K562 (cell line): Measurements from ENCODE around the gene KLHL18. TPM values are rescaled to one million over a fixed set of nuclear protein-coding genes. Genes with fewer than 3 reads are reported as not detected.
A peak's percentile ranks its signal among the peaks of the same experiment; 100 is the strongest.

ENCODE experiments used
- CC2D1A ChIP-seq: fragments of 450-650 bp; IDR thresholded peaks from 2 replicates; pipeline ENCODE4 v1.6.1; 2017; ENCODE audit warnings: mild to moderate bottlenecking
- COPS2 ChIP-seq: fragments of 450-650 bp; conservative IDR thresholded peaks from 2 replicates; pipeline ENCODE4 v1.6.1; 2016; ENCODE audit warnings: mild to moderate bottlenecking, moderate library complexity
- ETS2 ChIP-seq: IDR thresholded peaks from 2 replicates; pipeline ENCODE4 v1.6.1; 2016; ENCODE audit warnings: borderline replicate concordance, missing genetic modification characterization, mild to moderate bottlenecking, moderate library complexity, missing compliant biosample characterization; ENCODE audit not compliant: poor library complexity, severe bottlenecking
- GATAD2A ChIP-seq: fragments of 450-650 bp; IDR thresholded peaks from 2 replicates; pipeline ENCODE4 v1.6.1; 2017
- HNRNPLL ChIP-seq: fragments of 200-400 bp; formaldehyde crosslinking; IDR thresholded peaks from 2 replicates; pipeline ENCODE4 v1.6.1; 2017; ENCODE audit warnings: low read length, low read depth, mild to moderate bottlenecking; ENCODE audit not compliant: poor library complexity, severe bottlenecking
- ILF3 ChIP-seq: fragments of 450-650 bp; IDR thresholded peaks from 2 replicates; pipeline ENCODE4 v1.6.1; 2018; ENCODE audit warnings: antibody characterized with exemption, mild to moderate bottlenecking, moderate library complexity, borderline replicate concordance
- JUN ChIP-seq, 2 experiments: sonication (generic) in 1 of 2; formaldehyde crosslinking in 1 of 2; IDR thresholded peaks; 2 replicates each; pipeline versions ENCODE4 v1.6.1 to v1.8.0; 2012 to 2022; ENCODE audit warnings: borderline replicate concordance in 2 of 2, mild to moderate bottlenecking in 2 of 2, improper control_type of control experiment in 1 of 2, low read depth in 1 of 2, low read length in 1 of 2, missing genetic modification reagents in 1 of 2
- JUNB ChIP-seq: fragments of 450-650 bp; formaldehyde crosslinking; conservative IDR thresholded peaks from 2 replicates; pipeline ENCODE4 v1.4.0; 2020; ENCODE audit warnings: mild to moderate bottlenecking
- NFATC3 ChIP-seq: fragments of 450-650 bp; IDR thresholded peaks from 2 replicates; pipeline ENCODE4 v1.6.1; 2017; ENCODE audit warnings: mild to moderate bottlenecking
- RHOXF2B ChIP-seq: fragments of 250-450 bp; sonication (Bioruptor Pico); conservative IDR thresholded peaks from 2 replicates; pipeline ENCODE4 v1.5.1; 2021
- SP2 ChIP-seq: IDR thresholded peaks from 2 replicates; pipeline ENCODE4 v1.6.1; 2011; ENCODE audit warnings: mild to moderate bottlenecking, low read depth, low read length, moderate library complexity; ENCODE audit not compliant: poor library complexity, severe bottlenecking; ENCODE audit errors: extremely low read depth
- SRSF9 ChIP-seq: fragments of 200-400 bp; formaldehyde crosslinking; IDR thresholded peaks from 2 replicates; pipeline ENCODE4 v1.6.1; 2017; ENCODE audit warnings: low read depth, low read length, borderline replicate concordance
- YY1 ChIP-seq, 3 experiments: IDR thresholded peaks; 2 replicates each; pipeline ENCODE4 v1.6.1; 2011; ENCODE audit warnings: low read length in 2 of 3, mild to moderate bottlenecking in 2 of 3, moderate library complexity in 2 of 3, borderline replicate concordance in 1 of 3, control low read depth in 1 of 3, low read depth in 1 of 3; ENCODE audit not compliant: insufficient read depth in 3 of 3, insufficient replicate concordance in 2 of 3, control insufficient read depth in 1 of 3, insufficient read length in 1 of 3; ENCODE audit errors: extremely low read depth in 1 of 3
- ZNF253 ChIP-seq: fragments of 250-450 bp; sonication (Bioruptor Pico); conservative IDR thresholded peaks from 2 replicates; pipeline ENCODE4 v1.6.1; 2021; ENCODE audit warnings: mild to moderate bottlenecking
- ZNF644 ChIP-seq: fragments of 200-800 bp; sonication (Bioruptor generic); IDR thresholded peaks from 2 replicates; pipeline ENCODE4 v1.6.1; 2016; ENCODE audit warnings: low read depth, missing genetic modification characterization, missing compliant biosample characterization
- ZNF75A ChIP-seq: fragments of 450-650 bp; formaldehyde crosslinking; IDR thresholded peaks from 2 replicates; pipeline ENCODE4 v1.4.0; 2020; ENCODE audit warnings: mild to moderate bottlenecking
- polyA plus RNA-seq, 8 experiments: library from polyadenylated mRNA; depleted of rRNA in 4 of 8; stranded (reverse) in 5 of 8; unstranded in 3 of 8; fragments of >200 nt; fragmentation: Nextera tagmentation in 2 of 8; fragmentation: Illumina TruSeq in 1 of 8; extraction: Ambion mirVana in 2 of 8; extraction: Trizol in 1 of 8; gene quantifications; 2 replicates each; pipeline versions ENCODE4 v1.2.1 to v1.2.3, GENCODE V29; 2011 to 2014; ENCODE audit warnings: inconsistent platforms in 1 of 8, missing spikeins in 1 of 8
- total RNA-seq, 7 experiments: library from RNA; depleted of rRNA in 6 of 7; stranded (reverse); fragments of >200 nt in 6 of 7; fragmentation: Illumina TruSeq in 2 of 7; extraction: Trizol in 2 of 7; gene quantifications; 2 replicates each; pipeline versions ENCODE4 v1.2.1 to v1.2.3, GENCODE V29; 2011 to 2021; ENCODE audit warnings: low replicate concordance in 1 of 7
- TF ChIP-seq, protein P1 (sequence below), 2 experiments: fragments of 450-650 bp in 1 of 2; IDR thresholded peaks; 2 replicates each; pipeline ENCODE4 v1.6.1; 2011 to 2017; ENCODE audit warnings: low read depth in 2 of 2, antibody characterized with exemption in 1 of 2, borderline replicate concordance in 1 of 2, low read length in 1 of 2, mild to moderate bottlenecking in 1 of 2, mixed read lengths in 1 of 2; ENCODE audit not compliant: control insufficient read depth in 1 of 2
- TF ChIP-seq, protein P2 (sequence below): sonication (generic); IDR thresholded peaks from 2 replicates; pipeline ENCODE4 v1.6.1; 2016
- TF ChIP-seq, protein P3 (sequence below): fragments of 200-800 bp; sonication (Bioruptor generic); IDR thresholded peaks from 2 replicates; pipeline ENCODE4 v1.6.1; 2017; ENCODE audit warnings: missing genetic modification characterization, missing compliant biosample characterization

KLHL18 gene
- total and polyA plus RNA-seq, 9 of the 15 experiments (the other 6 are each of a cell fraction or from before 2014, with no cell fraction given), result 26.7 to 97.5 (median 48.7) TPM

DNA sequence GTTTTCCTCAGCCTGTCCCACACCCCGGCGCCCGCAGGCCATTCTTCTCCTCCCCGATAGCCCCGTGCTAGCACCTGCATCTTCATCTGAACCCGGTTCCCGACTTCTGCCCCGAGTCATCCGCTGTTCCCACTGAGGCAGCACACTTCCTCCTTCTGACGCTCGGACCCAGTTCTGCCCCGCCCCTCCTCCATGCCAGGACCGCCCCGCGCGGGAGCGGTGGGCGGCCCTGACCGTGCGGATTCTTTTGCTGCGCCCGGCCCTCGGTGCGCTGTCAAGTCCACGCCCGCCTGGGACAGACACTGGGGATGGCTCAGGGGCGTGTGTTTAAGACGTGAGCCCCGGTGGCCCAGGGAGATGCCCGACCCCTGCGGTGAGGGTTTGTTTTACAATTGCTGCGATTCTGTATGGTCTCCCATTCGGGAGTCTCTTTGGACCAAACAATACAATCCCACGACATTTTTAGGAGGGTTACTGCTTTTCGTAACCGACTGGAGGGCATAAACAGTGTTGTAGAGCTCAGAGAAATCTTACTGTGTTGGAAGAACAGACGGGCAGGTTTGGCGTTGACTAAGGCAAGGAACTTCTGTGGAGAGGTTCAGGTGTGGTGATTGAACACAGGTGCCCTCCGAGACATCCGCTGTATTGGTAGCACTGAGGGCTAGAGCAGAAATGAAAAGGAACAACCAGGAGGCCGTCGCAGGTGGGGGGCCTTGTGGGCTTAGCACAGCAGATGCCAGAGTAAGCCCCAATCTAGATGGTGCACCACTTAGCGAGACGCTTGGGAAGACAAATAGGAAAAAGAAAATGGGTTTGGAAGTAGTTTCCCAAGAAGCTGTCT, 98.8 kb downstream of the KLHL18 start (continued):
- TF ChIP-seq COPS2 (no peak), ILF3 (no peak), GATAD2A (no peak), NFATC3 (no peak), JUN (IDR thresholded peaks at IDR 0.05; ENCODE audit: borderline replicate concordance, low read depth, low read length) (no peak), JUN (CRISPR knock-in tag; IDR thresholded peaks at IDR 0.05; ENCODE audit: borderline replicate concordance) (no peak), SRSF9 (no peak), ETS2 (tag) (no peak), SP2 (no peak), ZNF253 (no peak), JUNB (CRISPR knock-in tag) (no peak), CC2D1A (0 out of 2 replicates have a peak, but pooled peaks have one; percentile 45), HNRNPLL (no peak), YY1 (IDR thresholded peaks at IDR 0.05; ENCODE audit: borderline replicate concordance in 1 of 3, control insufficient read depth in 1 of 3, extremely low read depth in 1 of 3, insufficient read depth in 3 of 3, insufficient read length in 1 of 3, insufficient replicate concordance in 2 of 3, low read depth in 1 of 3, low read length in 2 of 3) (peak in 1 of 3 experiments; percentile 63), ZNF644 (tag) (no peak), ZNF75A (no peak), RHOXF2B (CRISPR knock-in tag) (no peak)
- TF ChIP-seq, protein P1, sequence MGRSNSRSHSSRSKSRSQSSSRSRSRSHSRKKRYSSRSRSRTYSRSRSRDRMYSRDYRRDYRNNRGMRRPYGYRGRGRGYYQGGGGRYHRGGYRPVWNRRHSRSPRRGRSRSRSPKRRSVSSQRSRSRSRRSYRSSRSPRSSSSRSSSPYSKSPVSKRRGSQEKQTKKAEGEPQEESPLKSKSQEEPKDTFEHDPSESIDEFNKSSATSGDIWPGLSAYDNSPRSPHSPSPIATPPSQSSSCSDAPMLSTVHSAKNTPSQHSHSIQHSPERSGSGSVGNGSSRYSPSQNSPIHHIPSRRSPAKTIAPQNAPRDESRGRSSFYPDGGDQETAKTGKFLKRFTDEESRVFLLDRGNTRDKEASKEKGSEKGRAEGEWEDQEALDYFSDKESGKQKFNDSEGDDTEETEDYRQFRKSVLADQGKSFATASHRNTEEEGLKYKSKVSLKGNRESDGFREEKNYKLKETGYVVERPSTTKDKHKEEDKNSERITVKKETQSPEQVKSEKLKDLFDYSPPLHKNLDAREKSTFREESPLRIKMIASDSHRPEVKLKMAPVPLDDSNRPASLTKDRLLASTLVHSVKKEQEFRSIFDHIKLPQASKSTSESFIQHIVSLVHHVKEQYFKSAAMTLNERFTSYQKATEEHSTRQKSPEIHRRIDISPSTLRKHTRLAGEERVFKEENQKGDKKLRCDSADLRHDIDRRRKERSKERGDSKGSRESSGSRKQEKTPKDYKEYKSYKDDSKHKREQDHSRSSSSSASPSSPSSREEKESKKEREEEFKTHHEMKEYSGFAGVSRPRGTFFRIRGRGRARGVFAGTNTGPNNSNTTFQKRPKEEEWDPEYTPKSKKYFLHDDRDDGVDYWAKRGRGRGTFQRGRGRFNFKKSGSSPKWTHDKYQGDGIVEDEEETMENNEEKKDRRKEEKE (IDR thresholded peaks at IDR 0.05; ENCODE audit: borderline replicate concordance in 1 of 2, control insufficient read depth in 1 of 2, low read depth in 2 of 2, low read length in 1 of 2), result no peak
- TF ChIP-seq, protein P2, sequence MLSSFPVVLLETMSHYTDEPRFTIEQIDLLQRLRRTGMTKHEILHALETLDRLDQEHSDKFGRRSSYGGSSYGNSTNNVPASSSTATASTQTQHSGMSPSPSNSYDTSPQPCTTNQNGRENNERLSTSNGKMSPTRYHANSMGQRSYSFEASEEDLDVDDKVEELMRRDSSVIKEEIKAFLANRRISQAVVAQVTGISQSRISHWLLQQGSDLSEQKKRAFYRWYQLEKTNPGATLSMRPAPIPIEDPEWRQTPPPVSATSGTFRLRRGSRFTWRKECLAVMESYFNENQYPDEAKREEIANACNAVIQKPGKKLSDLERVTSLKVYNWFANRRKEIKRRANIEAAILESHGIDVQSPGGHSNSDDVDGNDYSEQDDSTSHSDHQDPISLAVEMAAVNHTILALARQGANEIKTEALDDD, result no peak
- TF ChIP-seq, protein P3, sequence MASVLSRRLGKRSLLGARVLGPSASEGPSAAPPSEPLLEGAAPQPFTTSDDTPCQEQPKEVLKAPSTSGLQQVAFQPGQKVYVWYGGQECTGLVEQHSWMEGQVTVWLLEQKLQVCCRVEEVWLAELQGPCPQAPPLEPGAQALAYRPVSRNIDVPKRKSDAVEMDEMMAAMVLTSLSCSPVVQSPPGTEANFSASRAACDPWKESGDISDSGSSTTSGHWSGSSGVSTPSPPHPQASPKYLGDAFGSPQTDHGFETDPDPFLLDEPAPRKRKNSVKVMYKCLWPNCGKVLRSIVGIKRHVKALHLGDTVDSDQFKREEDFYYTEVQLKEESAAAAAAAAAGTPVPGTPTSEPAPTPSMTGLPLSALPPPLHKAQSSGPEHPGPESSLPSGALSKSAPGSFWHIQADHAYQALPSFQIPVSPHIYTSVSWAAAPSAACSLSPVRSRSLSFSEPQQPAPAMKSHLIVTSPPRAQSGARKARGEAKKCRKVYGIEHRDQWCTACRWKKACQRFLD, result no peak
